Cortex of kidney (tissue), 1 donor: ENCODE measurements around the gene TMEM250.

ENCODE experiments used
- DNase-seq: peaks from one replicate; lab custom pipeline; 2025; lab: John Stamatoyannopoulos, UW

Gene TMEM250

DNA sequence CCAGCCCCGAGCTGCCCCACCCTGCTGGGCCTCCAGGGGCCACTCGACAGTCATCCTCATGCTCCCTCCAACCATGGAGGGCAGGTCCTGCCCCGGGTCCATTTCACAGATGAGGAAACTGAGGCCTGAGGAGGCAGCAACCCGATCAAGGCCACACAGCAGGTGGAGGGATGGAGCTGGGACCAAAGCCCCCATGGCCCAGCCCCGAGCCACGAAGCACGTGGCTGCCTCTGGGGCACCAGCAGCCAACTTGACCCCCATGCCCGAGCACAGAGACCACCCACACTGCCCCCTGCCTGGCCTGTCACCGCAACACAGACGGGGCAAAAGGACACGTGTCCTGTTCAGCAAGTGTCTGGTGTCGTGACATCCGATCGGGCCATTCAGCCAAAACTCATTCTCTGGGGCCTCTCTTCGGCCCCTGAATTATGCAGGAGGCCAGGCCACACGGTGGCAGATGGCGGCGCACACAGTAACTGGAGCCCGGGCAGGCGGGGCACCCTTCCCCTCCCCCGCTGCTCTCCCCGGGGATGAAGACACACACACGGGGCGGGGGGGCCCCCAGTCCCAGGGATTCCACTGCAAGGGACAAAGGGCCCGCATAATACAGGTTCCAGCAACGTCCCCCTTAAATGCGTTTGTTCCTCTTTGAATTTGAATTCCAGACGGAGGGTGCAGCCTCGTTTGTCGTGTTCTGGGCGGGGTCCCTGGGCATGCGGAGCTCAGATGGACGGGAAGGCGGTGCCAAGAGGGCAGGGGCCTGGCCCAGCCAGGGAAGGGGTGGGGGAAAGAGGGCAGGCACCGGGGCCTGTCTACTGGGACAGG, 29.4 kb upstream of the TMEM250 start:
- DNase-seq: no peak

DNA sequence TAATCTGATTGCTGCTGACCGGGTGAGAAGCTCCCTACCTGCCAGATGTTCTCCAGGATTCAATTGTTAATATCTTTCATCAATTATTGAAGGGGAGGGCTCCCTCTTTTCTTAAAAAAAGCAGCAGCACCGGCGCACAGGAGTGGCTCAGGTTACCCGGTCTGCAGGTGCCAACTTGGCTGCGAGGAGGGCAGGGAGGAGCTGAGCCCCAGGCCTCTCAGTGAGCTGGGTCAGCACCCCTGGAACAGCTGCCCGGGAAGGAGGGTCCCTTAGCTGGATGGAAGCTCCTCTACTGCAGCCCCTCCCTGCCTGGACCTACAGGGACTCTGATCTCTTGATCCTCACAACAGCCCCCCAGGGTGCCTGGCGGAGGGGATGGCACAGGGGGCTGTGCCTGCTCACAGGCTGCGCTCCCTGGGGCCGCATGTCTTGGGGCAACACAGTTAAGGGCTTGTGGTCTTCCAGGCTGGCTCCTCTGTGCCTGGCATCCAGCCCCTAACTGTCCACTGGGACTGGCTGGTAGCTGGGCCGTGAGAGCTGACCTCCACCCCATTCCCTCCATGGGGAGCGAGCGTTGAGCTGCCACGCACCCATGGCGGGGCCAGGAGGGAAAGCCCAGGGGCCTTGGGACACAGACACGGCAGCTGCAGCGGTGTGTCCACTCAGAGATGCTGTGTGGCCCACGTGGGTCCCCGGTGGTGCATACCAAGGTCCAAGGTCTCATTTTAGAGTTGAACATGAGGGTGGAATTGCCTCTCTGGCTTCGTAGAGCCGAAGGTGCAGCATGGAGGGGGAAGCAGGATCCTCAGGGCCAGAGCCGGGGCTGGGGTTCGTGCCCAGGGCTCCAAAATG, 28.6 kb upstream of the TMEM250 start:
- no peak for DNase-seq

DNA sequence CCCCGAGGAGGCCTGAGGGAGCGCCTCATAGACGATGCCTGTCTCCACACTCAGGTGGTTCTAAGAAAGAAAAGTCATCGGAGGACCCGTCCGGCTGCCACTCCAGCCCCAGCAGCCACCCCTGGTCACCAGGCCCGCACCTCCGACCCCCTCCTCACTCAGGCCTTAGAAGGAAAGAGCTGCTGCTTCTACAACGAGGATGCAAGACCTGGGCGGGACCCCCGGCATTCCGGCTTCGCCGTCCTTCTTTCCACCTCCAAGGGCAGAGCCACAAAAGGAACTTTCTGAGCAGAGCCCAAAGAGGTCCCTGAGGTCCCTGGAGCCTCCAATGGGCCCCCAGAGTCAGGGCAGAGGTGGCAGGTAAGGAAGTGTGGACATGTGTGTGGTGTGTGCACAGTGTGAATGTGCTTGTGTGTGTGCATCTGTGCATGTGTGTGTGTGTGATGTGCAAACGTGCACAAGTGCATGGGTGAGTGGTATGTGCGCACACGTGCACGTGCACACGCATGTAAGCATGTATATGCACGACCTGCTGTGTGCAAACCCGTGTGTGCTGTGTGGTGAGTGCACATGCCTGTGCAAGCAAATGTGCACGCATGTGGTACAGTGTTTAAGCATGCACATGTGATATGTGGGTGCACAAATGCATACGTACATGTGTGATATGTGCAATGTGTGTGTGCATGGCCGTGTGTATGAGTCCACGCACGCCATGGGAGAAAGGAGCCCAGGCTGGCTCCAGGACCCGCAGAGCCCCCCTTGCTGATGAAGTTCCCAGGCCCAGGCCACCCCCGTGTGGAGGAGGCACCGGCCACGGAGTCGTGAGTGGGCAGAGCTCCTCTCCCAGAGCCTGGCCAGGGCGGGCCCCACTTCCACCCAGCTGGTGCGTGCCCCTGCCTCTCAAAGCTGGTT, 27.7 kb upstream of the TMEM250 start:
- no peak for DNase-seq

DNA sequence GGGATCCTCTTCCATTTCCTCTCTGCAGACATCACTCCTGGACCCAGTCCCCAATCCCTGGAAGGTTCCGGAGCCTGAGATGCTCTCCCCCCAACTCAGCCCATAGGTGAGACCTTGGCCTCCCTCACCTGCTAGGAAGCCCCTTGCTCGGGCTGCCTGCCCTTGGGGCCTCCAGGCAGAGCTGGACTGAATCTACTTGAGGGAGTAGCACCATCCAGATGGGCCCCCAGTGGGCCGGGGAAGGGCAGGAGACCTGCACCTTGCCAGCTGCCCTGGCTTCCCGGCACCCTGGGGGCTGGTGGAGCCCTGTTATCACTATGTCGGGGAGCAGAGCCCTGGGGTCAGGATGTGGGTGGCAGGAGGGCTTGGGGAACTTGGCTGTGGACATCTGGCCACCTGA, 26.9 kb upstream of the TMEM250 start:
- no peak for DNase-seq

DNA sequence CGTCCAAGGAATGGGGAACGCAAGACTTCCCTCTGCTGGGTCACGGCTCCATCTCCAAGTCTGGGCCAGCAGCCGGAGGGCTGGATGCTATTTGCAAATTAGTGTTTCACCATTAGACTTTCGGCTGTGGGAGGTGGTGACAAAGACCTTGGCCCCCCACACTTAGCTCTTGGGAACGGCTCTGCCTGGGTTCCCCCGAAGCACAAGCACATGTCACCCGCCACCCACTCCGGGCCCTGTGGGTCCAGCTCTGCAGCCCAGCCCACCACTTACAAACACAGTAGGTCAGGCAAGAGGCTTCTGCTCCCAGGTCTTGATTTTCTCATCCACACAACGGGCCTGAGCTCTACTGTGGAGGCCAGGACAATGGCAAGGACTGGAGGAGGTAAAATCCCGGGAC, 25.8 kb upstream of the TMEM250 start:
- no peak for DNase-seq

DNA sequence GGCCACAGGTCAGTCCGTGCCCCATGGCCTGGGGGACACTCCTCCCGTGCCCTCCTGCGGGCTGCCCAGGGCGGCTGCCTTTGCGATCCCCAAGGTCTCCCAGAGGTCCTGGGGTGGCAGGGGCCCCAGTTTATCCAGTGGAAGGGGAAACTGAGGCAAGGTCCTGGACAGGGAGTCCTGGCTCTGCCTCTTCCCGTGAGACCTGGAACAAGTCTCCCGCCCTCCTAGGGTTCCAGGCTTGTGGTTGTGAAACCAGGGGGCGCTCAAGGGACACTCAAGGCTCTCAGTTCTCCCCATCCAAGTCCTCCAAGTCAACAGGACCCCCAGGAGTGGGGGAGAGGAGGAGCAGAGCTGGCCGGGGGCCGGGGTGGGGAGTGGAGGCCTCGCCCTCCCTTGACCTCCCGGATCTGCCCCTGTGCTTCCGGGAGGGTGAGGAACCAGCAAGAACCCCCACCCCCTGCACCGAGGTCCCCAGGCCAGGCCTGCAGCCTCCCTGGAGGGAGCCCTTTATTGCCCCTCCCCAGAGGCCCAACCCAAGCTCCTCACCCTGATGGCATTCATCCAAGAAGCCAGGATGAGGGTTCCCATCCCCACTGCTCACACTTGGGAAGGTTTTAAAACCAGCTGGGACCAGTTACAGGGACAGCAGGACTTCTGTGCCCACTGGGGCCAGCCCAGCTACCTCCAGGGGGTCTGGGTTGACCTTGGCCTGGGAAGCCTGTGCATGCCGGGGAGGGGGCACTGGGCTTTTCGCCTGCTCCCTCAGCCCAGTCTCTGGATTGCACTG, 24.7 kb upstream of the TMEM250 start:
- no peak for DNase-seq

DNA sequence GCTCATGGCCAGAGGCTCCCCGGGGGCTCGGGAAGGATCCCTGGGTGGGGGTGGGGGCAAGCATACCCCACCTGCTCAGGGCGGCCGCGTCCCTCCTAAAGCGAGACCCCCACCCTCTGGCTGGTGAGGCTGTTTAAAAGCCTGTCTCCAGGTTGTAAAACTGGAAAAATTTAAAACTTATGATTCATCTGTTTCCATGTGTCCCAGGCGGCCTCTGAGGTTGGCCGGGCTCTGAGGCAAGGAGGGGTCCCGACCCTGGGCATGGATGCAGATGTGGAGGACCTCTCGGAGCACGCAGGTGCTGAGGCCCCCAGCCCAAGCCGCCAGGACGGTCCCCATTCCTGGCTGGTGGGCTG, 24.2 kb upstream of the TMEM250 start:
- no peak for DNase-seq

DNA sequence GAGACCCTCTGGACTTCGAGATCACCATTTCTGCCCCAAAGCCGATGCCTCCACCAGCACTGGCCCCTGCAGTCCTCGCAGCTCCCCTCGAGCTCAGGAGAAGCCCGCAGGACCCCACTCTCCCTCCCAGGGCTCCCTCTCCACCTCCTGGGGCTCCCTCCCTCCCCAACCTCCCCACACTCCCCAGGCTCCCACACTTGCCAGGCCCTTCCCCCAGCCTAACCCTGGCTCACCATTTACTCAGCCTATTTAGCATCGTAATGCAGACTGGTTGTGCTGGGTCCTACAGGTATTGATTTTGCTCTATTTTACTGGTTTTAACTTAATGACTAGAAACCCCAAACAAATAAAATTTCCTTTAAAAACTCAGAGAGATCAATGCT, 23.7 kb upstream of the TMEM250 start:
- DNase-seq: no peak

DNA sequence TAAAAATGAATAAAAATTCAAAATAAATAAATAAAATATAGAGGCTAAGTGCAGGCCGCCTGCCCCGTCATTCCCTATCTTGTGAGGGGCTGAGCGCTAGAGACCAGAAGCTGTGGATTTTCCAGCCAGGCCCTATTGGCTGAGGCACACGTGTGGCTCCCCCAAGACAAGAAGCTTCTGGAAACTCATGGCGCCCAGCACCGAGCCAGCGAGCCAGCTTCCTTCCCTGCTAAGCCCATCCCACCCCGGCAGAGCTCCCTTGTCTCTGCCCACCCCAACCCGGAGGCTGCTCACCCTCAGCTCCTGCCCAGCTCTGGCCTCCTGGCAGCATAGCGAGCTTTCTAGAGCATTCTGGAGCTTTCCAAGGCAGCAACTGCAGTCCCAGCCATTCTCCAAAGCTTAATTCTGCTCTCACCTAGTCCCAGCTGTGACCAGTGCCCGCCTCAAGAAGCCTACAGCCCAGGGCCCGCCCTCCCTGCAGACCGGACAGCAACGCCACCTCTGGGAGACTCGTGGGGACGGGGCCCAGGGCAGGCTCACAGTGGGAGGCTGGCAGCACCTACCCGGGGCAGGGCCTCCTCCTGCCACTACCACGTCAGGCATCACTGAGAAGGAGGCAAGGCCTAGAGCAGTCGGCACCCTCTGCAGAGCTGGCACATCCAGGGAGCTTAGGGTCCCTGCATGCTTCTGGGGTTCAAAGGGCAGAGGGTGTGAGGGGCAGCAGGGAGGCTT, 23.2 kb upstream of the TMEM250 start:
- DNase-seq: no peak

DNA sequence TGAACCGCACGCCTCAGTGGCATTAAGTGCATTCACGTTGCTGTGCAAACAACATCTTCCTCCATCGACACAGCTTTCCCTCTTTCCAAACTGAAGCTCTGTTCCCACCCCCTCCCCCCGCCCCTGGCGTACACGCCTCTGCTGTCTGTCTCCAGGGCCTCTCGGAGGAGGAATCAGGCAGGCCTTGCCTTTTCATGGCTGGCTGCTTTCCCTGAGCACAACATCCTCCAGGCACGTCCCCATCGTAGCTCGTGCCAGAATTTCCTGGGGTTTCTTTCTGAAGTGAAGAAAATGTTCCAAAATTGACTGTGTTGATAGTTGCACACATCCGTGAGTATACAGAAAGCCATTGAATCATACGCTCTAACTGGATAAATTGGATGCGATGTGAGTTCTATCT, 22.3 kb upstream of the TMEM250 start:
- DNase-seq: no peak

DNA sequence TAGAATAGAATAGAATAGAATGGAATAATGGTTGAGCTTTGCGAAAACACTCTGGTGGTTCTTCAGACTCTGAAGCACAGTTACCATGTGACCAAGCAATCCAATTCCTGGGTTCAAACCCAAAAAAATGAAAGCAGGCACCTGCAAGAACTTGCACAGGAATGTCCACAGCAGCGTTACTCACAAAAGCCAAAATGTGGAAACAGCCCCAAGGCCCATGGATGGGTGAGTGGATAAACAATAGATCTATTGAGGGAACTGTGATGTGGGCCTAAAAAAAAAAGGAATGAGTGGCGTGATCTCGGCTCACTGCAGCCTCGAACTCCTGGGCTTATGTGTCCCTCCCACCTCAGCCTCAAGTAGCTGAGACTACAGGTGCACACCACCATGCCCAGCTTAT, 21.4 kb upstream of the TMEM250 start:
- no peak for DNase-seq

DNA sequence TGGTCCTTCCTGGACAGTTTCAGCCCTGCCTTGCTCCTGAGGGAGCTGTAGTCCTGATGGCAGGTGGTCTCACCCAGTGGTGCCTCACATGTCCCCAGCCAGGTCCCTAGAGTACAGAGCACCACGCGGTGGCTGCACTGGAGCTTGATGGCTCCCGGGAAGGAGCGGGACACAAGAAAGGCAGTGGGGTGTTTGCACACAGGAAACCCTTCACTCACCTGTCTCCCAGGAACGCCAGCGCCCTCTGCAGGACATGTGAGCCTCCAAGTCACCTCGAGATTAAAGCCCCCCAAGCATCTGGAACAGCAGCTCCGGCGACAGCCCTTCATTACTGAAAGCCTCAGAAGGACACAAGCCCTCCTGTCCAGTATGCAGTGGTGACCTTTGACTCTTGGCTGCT, 19.9 kb upstream of the TMEM250 start:
- DNase-seq: no peak

DNA sequence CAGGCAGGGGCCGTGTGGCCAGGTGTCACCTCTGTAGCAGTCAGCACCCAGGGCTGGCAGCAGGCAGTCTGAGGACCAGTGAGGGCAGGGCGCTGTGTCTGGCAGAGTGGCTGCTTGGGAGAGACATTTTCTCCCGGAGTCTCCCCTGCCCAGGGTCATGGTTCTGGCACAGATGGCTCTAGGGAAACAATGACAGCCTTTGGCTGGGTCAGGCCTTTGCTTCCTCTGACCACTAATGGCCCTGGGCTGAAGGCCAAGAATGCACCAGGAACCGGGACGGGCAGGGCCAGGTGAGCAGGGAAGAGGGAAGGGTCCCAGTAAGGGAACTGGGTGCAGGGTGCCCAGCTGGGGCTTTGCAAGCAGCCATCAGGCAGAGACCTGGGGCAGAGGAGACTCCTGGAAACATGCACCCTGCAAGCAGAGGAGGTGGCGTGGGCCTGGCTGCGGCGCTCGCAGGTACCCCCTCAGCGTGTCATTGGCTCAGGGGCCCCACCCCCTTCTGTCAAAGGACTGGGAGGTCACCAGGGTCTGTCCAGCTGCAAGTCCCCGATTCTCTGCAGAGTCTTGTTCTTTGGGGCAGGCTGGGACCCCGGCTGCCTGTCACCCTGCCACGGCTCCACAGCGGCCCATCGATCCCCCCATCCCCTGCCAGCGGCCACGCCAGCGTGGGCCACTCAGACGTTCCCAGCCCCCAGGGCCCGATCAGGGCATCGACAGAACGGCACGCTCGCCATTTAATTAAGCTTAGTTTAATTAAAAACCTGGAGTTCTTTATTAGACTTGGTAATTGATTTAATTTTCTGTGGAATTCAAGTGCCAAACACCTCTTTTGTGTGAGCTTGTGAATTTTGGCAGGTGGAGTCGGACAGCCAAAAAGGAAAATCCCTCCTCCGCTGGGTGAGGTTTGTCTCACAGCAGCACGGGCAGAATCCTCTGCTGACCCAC, 18.9 kb upstream of the TMEM250 start:
- DNase-seq: no peak

DNA sequence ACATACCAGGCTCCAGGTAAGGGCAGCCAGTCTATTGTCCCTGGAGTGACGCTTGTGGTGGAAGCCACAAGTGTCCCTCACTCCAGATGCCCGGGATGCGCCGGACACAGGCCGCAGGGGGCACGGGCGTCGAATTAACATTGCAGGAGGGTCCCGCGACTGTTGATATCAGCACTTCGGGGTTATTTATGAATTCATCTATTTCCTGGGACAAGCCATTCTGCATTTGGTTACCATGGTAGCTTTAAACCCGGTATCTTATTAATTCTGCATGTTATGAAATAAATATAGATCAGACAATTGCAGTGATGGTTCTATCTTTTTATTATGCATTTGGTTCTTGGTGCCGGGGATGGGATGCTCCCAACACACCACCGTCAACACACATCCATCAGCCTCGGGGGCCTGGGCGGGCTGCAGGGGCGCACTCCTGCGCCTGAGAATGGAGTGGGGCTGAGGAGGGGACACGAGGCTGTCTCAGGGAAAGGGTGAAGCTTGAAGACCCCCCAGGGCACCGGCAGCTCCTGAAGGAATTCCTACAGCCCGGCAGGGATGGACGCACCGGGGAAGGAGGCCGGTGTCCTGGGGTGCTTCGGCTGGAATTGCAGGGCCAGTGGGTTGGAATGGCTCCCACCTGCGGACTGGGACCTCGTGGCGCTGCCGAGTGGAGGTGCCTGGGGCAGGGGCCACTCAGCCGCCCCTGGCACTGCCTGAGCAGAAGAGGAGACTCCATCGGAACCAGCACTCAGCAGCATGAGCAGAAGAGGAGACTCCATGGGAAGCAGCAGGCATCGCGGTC, 17.7 kb upstream of the TMEM250 start:
- DNase-seq: no peak

DNA sequence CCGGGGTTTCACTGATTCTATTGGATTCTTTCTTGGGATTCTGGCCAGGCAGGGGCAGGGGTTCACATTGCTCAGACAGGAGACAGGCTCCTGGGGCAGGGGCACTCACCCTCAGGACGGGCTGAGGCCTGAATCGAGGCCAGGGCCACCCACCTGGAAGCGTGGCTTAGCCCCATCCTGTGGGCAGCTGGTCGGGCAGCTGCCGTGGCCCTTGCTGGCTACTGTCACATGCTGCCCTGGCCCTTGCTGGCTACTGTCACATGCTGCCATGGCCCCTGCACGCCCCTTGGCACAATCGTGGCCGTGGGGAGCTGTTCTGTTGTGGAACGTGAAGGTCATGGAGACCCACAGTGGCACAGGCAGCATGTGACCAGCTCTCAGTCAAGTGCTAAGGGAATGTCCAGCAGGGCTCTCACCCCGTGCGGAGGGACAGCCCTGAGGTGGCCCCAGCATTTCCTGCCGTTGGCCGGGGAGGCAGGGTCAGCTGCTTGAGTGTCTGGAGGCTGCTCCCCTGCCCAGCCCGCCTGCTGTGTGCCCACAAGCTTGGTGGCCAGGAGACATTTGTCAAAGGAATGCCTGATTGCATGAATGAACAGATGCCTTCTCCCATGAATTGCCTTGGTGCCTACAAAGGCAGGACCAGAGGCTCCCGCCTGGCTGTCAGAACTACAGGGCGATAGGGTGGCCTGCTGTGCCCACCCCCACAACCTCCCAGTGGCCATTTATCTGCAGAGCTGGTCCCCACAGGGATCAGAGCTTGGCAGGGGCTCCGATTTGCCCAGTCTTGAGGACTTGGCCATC, 16.9 kb upstream of the TMEM250 start:
- no peak for DNase-seq

DNA sequence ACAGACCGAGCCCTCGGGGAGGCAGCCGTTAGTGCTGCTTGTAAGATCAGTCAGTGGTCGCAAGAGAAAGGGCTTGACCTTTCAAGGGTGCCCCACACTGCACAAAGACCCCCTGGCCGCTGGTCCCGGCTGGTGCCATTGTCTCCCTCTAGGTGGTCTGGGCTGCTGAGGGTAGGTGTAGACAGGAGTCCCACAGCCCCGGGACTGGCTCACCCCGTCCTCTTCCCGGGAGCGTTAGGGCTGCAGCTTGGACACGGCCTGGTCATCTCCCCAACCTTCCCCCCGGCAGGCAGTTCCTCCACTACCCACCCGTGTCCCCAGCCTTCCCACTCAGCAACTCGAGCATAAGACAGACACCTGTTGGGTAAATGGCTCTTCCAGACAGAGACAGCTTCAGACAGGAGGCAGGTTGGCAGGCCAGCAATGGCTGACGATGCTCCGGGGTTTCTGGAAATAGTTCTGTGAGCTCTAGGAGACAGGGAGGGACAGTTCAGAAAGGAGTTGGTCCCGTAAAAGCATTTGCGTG, 15.3 kb upstream of the TMEM250 start:
- DNase-seq: no peak

DNA sequence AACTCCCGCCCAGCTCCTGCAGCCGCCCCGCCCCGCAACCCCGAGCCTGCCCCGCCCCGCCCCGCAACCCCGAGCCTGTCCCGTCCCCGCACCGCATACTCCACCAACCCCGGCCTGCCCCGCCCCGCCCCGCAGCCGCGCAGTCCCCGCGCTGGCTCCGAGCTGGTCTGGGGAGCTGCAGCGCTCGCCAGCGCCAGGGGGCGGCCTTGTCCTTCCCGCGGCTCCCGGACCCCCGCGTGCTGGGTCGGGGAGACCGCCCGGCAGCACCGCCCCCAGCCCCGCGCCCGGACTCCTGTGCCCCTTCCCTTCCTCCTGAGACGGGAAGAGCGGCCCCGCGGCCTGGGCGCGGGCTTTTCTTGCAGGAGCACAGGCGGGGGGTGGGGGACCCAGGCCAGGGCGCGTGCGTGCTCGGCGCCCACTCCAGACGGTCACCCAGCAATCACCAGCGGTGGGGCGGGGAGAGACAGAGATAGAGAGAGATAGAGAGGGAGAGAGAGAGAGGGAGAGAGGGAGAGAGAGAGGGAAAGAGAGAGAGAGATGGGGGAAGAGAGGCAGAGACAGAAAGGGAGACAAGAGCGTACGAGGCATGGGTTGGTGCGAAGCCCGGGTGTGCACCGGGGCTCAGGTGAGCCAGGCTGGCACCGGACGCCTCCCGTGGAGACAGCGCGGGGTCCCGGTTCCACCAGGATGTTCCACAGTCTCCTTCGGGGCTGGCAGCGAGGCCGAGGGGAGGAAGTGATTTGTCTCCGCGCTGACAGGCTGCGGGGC, 14.7 kb upstream of the TMEM250 start:
- no peak for DNase-seq
